ENCODE data around the gene BBLN.
"Not testable (repeated sequence)": the region's sequence is repeated elsewhere in the genome, so short reads cannot be mapped to it uniquely, and the experiment has no call there.

Gene BBLN

GRCh38 chr9:128159784-128160602 lies at the start of gene BBLN:
Gene BBLN (plus strand): TSS chr9:128160265. CDS start chr9:128160408, 143 bp downstream.
- DNase-seq: peak; percentile 44 to 81

GRCh38 chr9:128111726-128112125 lies 48.3 kb upstream of the BBLN start:
- DNase-seq: not testable (repeated sequence)

- no peak for DNase-seq
These were observed 46.3 kb upstream of the BBLN start for GRCh38 chr9:128113526-128114325.

- DNase-seq: no peak
These were observed 45.5 kb upstream of the BBLN start for GRCh38 chr9:128114326-128115186.

GRCh38 chr9:128115187-128116103 lies 44.6 kb upstream of the BBLN start:
- no peak for DNase-seq

- no peak for DNase-seq
These were observed 43.7 kb upstream of the BBLN start for GRCh38 chr9:128116104-128117083.

- peak; percentile 62 to 68 for DNase-seq
These were observed 42.2 kb upstream of the BBLN start for GRCh38 chr9:128117613-128118471.

- no peak for DNase-seq
These were observed 41.6 kb upstream of the BBLN start for GRCh38 chr9:128118472-128118857.

GRCh38 chr9:128118971-128119665 lies 40.9 kb upstream of the BBLN start:
- no peak for DNase-seq

GRCh38 chr9:128120061-128120740 lies 39.9 kb upstream of the BBLN start:
- DNase-seq: no peak

GRCh38 chr9:128120741-128121465 lies 39.2 kb upstream of the BBLN start:
- DNase-seq: no peak

GRCh38 chr9:128121466-128121810 lies 38.6 kb upstream of the BBLN start:
- DNase-seq: no peak

GRCh38 chr9:128121924-128122808 lies 37.9 kb upstream of the BBLN start:
- no peak for DNase-seq

GRCh38 chr9:128122809-128123175 lies 37.3 kb upstream of the BBLN start:
- DNase-seq: no peak

- DNase-seq: no peak
These were observed 36.5 kb upstream of the BBLN start for GRCh38 chr9:128123451-128124080.

- no peak for DNase-seq
These were observed 35.6 kb upstream of the BBLN start for GRCh38 chr9:128124451-128124850.
